Activated naive CD8-positive, alpha-beta T cell treated with anti-CD3 and anti-CD28 coated beads for 36 hours (primary cell): Measurements from ENCODE around the gene TLR3. TPM values are rescaled to one million over a fixed set of nuclear protein-coding genes. Genes with fewer than 3 reads are reported as not detected.

Source experiments
- DNase-seq: peaks from one replicate; pipeline ENCODE4 v3.0.0; 2021
- H3K27ac Mint-ChIP-seq: one replicate; pipeline ENCODE4 v1.8.0; 2022; ENCODE audit warnings: mild to moderate bottlenecking, moderate library complexity, mixed read lengths
- H3K27me3 Mint-ChIP-seq: one replicate; pipeline ENCODE4 v1.8.0; 2022; ENCODE audit warnings: mild to moderate bottlenecking, mixed read lengths
- H3K36me3 Mint-ChIP-seq: one replicate; pipeline ENCODE4 v1.8.0; 2021; ENCODE audit warnings: mild to moderate bottlenecking, mixed read lengths
- H3K4me1 Mint-ChIP-seq: one replicate; pipeline ENCODE4 v1.8.0; 2021; ENCODE audit warnings: mixed read lengths
- H3K4me3 Mint-ChIP-seq: one replicate; pipeline ENCODE4 v1.8.0; 2022; ENCODE audit warnings: mild to moderate bottlenecking, moderate library complexity, mixed read lengths
- H3K9me3 Mint-ChIP-seq: one replicate; pipeline ENCODE4 v1.8.0; 2022; ENCODE audit warnings: mixed read lengths
- total RNA-seq, 2 experiments: library from RNA; stranded (reverse); gene quantifications; one replicate each; pipeline ENCODE4 v1.2.3, GENCODE V29; 2021

The TLR3 gene
- total RNA-seq, 2 experiments from 2014 or later = not detected

DNA sequence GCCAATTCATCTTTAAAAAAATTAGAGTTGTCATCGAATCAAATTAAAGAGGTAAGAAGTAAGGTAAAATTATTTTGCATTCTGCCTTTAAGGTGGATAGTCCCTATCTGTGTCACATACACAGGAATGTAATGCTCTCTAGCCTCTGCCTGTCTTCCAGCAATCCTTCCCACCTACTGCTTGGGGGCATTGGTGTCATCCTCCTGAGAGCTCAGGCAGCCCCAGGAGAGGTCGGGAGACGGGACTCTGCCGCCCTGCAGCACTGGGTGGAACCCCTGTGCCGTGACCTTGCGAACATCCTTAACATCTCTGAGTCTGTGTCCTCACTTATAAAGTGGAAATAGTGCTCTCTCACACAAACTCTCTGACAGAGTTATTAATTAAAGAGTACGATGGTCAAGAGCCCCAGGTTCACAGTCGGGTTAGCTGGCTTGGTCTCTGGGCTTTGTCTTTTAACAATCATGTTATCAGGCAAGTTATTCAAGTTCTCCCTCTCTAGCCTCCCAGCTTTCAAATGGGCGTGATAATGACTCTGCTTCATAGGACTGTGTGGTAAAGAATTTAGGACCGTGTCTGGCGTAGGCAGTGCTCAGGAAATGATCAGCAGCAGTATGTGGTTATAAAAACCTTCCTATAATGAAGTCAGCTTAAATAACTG is 10.2 kb downstream of the TLR3 start:
- no peak for DNase-seq
- peaks cover 9% of the 10 kb centered on the region for H3K27me3 Mint-ChIP-seq
- no peaks in the 10 kb centered on the region for H3K9me3 Mint-ChIP-seq

DNA sequence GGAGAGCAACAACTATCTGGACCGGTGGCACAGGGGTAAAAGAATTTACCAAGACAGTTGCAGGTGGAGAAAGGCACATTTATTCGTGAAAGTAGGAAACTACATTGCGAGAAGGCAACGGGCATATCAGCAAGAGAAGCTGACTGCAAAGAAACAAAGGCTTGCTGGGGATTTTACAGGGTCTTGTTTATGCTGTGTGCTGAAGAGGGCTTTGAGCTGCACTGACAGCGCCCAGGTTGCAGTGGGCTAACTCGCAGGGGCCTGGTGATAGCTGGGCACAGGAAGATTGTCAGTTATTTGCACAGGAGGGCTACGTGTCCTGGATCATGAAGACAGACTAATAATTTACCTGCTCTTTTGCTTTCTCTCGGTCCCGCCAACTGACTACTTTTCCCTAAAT is 10.7 kb downstream of the TLR3 start:
- Mint-ChIP-seq H3K4me3 (no peak overlapping the region), H3K27ac (no peak overlapping the region), H3K27me3 (peaks cover 9% of the 10 kb centered on the region), H3K36me3 (no peaks in the 10 kb centered on the region), H3K9me3 (no peaks in the 10 kb centered on the region), H3K4me1 (no peaks in the 10 kb centered on the region)
- no peak for DNase-seq

More for the DNA sequence above, 10.2 kb downstream of the TLR3 start:
- Mint-ChIP-seq H3K27ac (no peak overlapping the region), H3K4me3 (no peak overlapping the region), H3K4me1 (no peaks in the 10 kb centered on the region), H3K36me3 (no peaks in the 10 kb centered on the region)

DNA sequence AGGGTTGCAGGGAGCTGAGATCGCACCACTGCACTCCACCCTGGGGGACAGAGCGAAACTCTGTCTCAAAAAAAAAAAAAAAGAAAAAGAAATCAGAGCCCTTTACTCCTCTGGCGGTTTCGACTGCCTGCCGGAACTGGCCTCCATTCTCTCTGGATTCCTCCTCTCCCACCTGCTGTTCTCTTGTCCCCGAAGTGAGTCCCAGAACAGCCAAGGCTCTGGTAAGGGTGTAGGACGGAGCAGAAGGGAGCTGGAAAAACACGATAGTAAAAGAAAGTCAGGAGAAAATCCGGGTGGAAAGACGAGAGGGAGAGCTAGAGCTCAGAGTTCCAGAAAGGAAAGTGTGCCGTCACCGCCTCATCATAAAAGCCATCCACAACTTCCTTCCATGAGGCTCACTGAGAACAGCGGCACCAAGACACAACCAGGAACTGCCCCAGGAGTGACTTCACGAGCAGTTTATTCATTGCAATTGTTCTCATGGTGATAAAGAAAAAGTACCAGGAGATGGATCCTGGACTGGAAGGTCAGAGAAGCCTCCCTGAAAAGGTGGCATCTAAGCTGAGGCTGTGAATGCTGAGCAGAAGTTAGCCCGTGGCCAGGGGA is 12.3 kb downstream of the TLR3 start:
- H3K4me1 Mint-ChIP-seq = no peaks in the 10 kb centered on the region
- DNase-seq = no peak
- H3K4me3 Mint-ChIP-seq = no peak overlapping the region
- no peak overlapping the region for H3K27ac Mint-ChIP-seq
- H3K9me3 Mint-ChIP-seq = no peaks in the 10 kb centered on the region
- peaks cover 9% of the 10 kb centered on the region for H3K27me3 Mint-ChIP-seq
- no peaks in the 10 kb centered on the region for H3K36me3 Mint-ChIP-seq

DNA sequence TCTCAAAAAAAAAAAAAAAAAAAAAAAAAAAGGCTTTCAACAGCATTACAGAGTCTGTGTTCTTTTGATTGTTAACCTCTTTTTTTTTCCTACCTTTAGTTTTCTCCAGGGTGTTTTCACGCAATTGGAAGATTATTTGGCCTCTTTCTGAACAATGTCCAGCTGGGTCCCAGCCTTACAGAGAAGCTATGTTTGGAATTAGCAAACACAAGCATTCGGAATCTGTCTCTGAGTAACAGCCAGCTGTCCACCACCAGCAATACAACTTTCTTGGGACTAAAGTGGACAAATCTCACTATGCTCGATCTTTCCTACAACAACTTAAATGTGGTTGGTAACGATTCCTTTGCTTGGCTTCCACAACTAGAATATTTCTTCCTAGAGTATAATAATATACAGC is 13.3 kb downstream of the TLR3 start:
- Mint-ChIP-seq H3K9me3 (no peaks in the 10 kb centered on the region), H3K27ac (no peak overlapping the region), H3K4me3 (no peak overlapping the region), H3K36me3 (no peaks in the 10 kb centered on the region), H3K4me1 (no peaks in the 10 kb centered on the region), H3K27me3 (peaks cover 9% of the 10 kb centered on the region)
- DNase-seq = no peak

DNA sequence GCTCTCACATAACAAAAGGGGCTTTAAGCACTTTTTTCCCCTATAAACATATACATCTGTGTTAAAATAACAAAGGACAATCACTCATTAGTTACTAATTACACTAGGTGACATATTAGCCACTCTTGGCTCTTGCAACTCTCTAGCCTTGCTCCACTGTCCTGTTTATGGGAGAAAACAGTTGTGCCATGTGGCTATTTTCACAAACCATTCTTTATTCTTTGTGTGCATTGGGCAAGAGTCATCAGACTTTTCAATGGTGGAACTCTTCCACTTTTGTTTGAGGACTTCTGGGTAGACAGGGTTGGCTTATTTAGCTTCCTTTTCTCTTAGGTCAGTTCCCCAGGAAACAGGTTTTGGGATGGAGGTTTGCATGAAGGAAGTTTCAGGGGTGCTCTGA is 19.6 kb downstream of the TLR3 start:
- Mint-ChIP-seq H3K4me1 (no peaks in the 10 kb centered on the region), H3K9me3 (no peaks in the 10 kb centered on the region), H3K36me3 (no peaks in the 10 kb centered on the region), H3K4me3 (no peak overlapping the region), H3K27ac (no peak overlapping the region), H3K27me3 (peaks cover 15% of the 10 kb centered on the region)
- DNase-seq = no peak

DNA sequence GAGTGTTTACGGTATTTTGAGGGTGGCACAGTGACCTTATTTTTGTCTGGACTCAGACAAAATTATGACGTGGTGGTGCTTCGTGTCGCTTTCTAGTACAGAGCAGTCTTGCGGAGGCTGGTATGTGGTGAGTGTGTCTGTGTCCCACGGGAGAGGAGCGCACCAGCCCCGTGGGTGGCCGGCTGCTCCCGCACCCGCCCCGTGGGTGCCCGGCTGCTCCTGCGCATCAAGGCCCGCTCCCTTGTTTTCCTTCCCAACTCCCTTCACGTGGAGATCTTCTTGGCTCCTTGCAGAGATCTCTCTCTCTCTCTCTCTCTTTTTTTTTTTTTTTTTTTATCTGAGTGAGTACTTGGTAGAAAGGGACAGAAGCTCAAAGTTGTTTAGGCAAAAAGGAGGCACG is 23.3 kb downstream of the TLR3 start:
- Mint-ChIP-seq H3K4me3 (no peak overlapping the region), H3K27me3 (peaks cover 22% of the 10 kb centered on the region), H3K4me1 (no peaks in the 10 kb centered on the region), H3K9me3 (no peaks in the 10 kb centered on the region), H3K27ac (no peak overlapping the region), H3K36me3 (no peaks in the 10 kb centered on the region)
- DNase-seq = no peak

DNA sequence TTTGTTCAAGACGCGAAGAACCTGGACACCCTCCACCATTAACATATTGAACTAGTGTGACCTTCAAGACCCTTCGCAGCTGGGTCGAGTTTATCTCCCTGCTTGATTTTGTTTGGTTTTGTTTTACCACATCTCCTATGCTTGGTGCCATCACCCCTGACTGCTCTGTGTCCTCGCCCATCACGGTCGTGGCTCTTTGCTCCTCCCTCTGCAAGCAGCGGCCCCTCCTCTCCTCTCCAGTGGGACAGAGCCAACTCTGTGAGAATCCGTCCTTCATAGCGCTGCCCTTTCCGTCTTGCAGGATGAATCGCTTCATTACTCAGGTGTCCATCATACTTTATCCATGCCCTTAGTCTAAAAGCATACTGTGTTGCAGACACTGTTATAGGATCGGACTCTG is 26.4 kb downstream of the TLR3 start:
- Mint-ChIP-seq H3K27ac (no peak overlapping the region), H3K36me3 (no peaks in the 10 kb centered on the region), H3K4me3 (no peak overlapping the region), H3K27me3 (peaks cover 20% of the 10 kb centered on the region), H3K4me1 (no peaks in the 10 kb centered on the region), H3K9me3 (no peaks in the 10 kb centered on the region)
- DNase-seq = no peak

DNA sequence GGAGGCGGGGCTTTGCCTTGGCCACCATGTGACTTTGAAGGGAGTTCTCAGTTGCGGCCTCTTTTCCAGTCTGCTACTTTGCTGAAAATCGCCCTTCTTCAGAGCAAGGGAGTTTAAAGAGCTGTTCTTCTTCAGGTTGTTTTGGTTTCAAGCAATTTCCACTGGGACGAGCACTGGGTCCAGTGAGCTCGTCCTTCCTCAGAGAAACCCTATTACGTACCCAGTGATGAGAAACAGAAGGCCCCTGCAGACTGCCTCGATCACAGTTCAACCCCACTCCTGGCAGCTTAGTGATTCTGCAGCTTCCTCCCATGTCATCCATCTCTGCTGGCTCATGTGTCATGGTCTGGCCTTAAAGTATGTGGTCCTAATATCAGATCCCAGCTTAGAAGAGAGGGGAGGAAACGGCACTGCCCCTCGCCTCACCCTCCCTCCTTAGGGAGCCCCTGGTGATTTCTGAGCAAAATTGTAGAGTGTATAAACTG is 27.8 kb downstream of the TLR3 start:
- Mint-ChIP-seq H3K4me1 (no peaks in the 10 kb centered on the region), H3K27me3 (peaks cover 22% of the 10 kb centered on the region), H3K4me3 (no peak overlapping the region), H3K27ac (no peak overlapping the region), H3K9me3 (no peaks in the 10 kb centered on the region), H3K36me3 (no peaks in the 10 kb centered on the region)
- no peak for DNase-seq

DNA sequence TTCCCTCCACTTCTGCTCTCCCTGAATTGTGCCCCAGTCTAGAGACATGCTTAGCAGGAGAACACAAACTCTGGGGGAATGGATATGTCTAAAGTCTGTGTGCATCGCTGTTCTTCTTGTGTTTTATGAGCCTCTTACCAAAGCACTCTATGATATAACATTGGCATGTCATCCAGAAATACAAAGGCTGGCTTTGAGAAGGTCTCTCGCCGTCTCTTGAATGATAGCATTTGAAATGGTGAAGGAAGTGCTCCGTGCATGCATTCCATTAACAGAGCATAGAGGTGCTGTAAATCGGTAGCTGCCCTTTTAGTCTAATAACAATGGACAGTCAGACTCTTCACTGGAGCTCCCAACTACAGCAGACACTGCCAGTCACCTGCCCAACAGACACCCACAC is 28.4 kb downstream of the TLR3 start:
- Mint-ChIP-seq H3K9me3 (no peaks in the 10 kb centered on the region), H3K4me1 (no peaks in the 10 kb centered on the region)

DNA sequence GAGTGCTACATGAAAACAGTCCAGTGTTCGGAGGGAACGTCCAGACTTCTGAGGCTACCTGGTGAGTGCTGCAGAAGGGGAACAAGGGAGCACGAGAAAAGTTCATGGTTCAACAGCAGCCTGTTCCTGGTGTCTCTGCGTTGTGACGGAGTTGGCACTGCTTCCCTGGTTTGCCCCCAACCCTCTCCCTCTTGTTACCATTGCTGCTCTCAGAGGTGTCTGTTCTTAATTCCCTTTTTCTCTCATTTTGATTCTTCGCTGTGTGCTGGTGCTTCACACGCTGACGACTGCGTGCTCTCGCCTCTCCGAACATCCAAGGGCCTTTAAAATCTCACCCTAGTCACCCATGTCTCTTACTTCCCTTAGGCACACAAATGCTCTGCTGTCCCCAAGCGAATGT is 34.0 kb downstream of the TLR3 start:
- Mint-ChIP-seq H3K27ac (no peak overlapping the region), H3K9me3 (no peaks in the 10 kb centered on the region)

More for the DNA sequence above, 28.4 kb downstream of the TLR3 start:
- Mint-ChIP-seq H3K4me3 (no peak overlapping the region), H3K27me3 (peaks cover 26% of the 10 kb centered on the region), H3K36me3 (no peaks in the 10 kb centered on the region), H3K27ac (no peak overlapping the region)
- no peak for DNase-seq

DNA sequence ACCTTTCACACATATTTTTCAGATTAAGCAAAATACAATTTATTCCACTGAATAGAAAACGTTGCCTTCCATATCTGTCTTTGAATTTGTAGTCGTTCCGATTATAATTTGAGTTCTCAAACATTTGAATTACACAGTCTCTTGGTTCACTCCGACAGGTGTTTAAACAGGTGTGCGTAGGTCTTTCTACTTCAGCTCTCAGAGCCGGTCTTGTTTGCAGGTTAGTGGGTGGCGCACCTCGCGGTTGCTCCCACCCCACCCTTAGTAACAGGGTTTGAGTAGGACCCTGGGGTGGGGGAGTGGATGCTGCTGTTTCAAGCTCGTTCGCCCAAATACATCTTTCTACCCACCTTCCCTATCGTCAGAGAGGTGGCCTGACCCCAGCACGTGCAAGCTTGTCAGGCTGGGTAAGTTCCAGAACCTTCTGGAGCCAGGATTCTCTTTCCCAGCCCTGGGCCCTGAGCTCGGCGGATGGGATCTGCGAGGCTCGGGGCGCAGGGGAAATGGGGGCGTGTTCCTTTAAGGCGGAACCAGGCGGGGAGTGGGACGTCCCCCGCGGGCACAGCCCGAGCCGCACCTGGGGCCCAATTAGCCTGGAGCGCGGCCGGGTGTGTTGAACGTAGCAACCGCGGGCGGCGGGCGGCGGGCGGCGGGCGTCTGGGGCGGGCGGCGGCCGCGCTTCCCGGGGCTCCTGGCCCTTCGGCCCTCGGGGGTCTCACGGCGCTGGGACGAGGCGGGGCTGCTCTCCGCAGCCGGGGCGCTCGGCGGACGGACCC is 35.3 kb downstream of the TLR3 start, which contains the start of gene FAM149A:
Gene FAM149A (plus strand): TSS at position 591 of the 776 bp plus-strand sequence.
- Mint-ChIP-seq H3K27me3 (peaks cover 63% of the 10 kb centered on the region), H3K4me1 (peaks cover 7% of the 10 kb centered on the region), H3K36me3 (no peaks in the 10 kb centered on the region), H3K27ac (no peak within 1 kb of the TSS), H3K9me3 (no peaks in the 10 kb centered on the region), H3K4me3 (peak within 1 kb of the TSS; percentile 64)
- DNase-seq = peak; percentile 61

More for the DNA sequence above, 34.0 kb downstream of the TLR3 start:
- DNase-seq = no peak
- Mint-ChIP-seq H3K36me3 (no peaks in the 10 kb centered on the region), H3K4me3 (no peak overlapping the region), H3K27me3 (peaks cover 58% of the 10 kb centered on the region), H3K4me1 (peaks cover 7% of the 10 kb centered on the region)

DNA sequence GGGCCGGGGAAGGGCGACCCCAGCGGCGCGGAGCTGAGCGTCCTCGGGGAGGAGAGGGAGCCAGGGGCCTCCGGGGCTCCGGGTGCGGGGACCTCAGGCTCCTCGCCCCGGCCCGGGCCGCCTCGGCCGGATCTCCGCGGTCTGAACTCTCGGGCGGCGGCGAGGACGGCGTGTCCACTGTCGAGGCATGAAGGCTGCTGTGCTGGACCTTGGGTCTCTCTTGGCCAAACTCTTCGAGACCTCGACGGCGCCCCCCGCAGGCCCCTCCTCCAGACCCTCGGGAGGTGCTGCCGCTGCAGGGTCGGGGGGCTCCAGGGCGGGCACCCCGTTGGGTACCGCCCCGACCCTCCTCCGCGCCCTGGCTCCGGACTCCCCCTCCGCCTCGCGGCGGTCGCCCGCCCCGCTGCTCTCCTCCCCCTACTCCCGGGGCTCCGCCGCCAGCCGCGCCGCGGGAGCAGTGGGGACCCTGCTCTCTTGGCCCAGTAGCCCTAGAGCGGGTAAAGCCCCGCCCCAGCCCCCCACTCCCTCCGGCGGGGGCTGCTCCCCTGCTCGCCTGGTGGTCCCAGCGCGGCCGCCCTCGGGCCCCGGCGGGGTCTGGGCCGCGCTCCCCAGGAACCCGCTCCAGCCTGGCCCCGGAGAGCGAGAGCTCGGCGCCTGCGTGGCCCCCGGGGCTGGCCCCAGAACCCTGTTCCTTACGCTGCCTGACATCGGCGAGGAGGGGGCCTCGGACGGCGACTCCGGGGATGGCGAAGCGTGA is 36.1 kb downstream of the TLR3 start:
- Mint-ChIP-seq H3K27me3 (peaks cover 58% of the 10 kb centered on the region), H3K4me1 (peaks cover 7% of the 10 kb centered on the region), H3K27ac (no peak overlapping the region), H3K4me3 (peak overlapping the region; percentile 64), H3K9me3 (no peaks in the 10 kb centered on the region), H3K36me3 (no peaks in the 10 kb centered on the region)
- DNase-seq = peak; percentile 10

DNA sequence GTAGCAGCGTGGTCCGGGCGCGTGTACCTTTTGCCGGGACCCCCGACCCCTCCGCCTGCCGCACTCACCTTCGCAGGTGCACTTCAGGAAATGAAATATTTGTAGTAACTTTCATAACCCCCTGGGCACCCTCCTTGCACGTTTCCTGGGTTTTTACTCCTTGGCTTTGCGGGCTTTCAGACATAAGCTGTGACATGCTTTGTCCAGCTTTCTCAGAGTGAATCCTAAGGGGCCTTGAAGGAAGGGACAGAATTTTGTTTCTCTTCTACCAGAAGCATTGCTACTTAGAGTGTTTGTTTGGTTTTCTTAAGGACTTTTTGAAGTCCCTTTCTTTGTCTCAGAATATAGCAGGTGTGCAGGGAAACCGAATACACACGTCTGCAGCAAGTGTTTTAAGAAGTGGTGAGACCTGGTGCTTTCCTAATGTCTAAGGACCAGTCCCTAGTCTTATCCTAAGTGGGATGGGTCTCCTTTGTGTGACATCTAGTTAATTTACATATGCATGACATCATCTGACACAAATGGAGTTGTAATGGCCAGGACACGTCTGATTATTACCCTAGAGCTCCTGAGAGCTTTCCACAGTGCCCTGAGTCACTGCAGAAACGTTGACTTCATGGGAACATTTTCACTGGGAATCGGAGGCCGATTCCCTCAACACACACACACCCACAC is 36.8 kb downstream of the TLR3 start:
- no peaks in the 10 kb centered on the region for H3K36me3 Mint-ChIP-seq
- DNase-seq = peak; percentile 1
- peaks cover 58% of the 10 kb centered on the region for H3K27me3 Mint-ChIP-seq
- peak overlapping the region; percentile 64 for H3K4me3 Mint-ChIP-seq
- H3K27ac Mint-ChIP-seq = no peak overlapping the region
- no peaks in the 10 kb centered on the region for H3K9me3 Mint-ChIP-seq
- H3K4me1 Mint-ChIP-seq = peaks cover 7% of the 10 kb centered on the region

DNA sequence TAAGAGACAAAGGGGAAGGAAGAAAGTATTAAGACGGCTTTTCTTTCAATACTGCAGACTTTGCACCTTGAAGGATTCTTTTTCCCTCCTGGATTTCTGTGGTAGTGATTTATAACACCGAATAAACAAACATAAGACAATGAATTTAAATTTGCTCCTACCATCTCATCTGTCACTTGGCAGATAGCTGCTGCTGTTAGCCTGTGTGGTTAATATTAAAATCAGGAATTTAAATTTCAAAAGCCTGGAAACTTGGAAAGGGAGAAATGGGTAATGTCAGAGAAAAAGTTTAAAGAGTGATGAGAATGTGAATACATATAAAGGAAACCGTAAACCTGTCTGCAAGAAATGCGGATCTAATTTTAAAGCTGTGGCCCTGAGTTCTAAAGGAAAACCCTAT is 39.0 kb downstream of the TLR3 start:
- no peaks in the 10 kb centered on the region for H3K9me3 Mint-ChIP-seq
- H3K36me3 Mint-ChIP-seq = no peaks in the 10 kb centered on the region
- H3K27me3 Mint-ChIP-seq = peaks cover 45% of the 10 kb centered on the region
- H3K4me3 Mint-ChIP-seq = no peak overlapping the region
- H3K4me1 Mint-ChIP-seq = peaks cover 7% of the 10 kb centered on the region
- no peak overlapping the region for H3K27ac Mint-ChIP-seq
- DNase-seq = no peak
